Measurements from ENCODE around the gene VPS16.

GRCh38 chr20:2826655-2827054 is 13.9 kb upstream of the VPS16 start:
- TF ChIP-seq CTCF (IDR thresholded peaks at IDR 0.05) (no peak), POLR2AphosphoS5 (IDR thresholded peaks at IDR 0.05) (no peak), POLR2A (IDR thresholded peaks at IDR 0.05) (no peak), EP300 (IDR thresholded peaks at IDR 0.05) (no peak)

All from suprapubic skin (tissue), 4 donors.